Bronchial smooth muscle cell (primary cell): ENCODE measurements around the gene PRRG1. TPM values are rescaled to one million over a fixed set of nuclear protein-coding genes. Genes with fewer than 3 reads are reported as not detected.

Experiments used
- total RNA-seq: library from RNA; depleted of rRNA; stranded (reverse); fragments of >200 nt; gene quantifications from 2 replicates; pipeline ENCODE4 v1.2.1, GENCODE V29; 2014

PRRG1 gene
- 7.7 and 9.1 TPM in 2 replicates for total RNA-seq

GRCh38 chrX:37349221-37350033 lies at the start of gene PRRG1:
Gene PRRG1 (plus strand): TSS chrX:37349364. CDS start chrX:37406250, 56,886 bp downstream.

Other genes with a start within 250 kb of the PRRG1 start
- gene LANCL3, start 222.3 kb downstream of the PRRG1 start, total RNA-seq, result not detected in 2 replicates